ENCODE results near the gene FAM209B. TPM values are rescaled to one million over a fixed set of nuclear protein-coding genes. Genes with fewer than 3 reads are reported as not detected.
"Not testable (repeated sequence)": the region's sequence is repeated elsewhere in the genome, so short reads cannot be mapped to it uniquely, and the experiment has no call there.

FAM209B gene
- total and polyA plus RNA-seq, 2 experiments from 2014 or later = not detected

DNA sequence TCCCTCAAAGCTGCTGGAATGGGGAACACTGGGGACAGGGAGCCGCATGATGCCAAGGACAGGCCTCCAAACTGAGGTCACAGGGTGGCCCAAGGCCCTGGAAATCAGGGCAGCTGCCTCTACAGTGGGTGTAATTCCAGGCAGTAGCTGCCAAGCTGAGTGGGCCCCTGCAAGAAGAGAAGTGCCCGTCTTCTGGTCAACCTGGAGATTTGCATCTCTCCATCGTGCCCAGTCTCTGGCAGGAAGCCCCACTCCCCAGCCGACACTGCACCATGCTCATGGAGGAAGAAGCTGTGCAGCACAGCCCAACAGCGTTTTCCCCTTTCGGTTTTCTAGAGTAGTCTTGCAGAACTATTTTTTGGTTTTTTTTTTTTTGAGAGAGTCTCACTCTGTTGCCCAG is 10.7 kb upstream of the FAM209B start:
- in situ Hi-C loops (cut with MboI) = no loop called here
- H2AFZ ChIP-seq = no peak overlapping the region
- no peak for DNase-seq
- no peak overlapping the region for H3K9ac ChIP-seq
- H3K9me3 ChIP-seq (ENCODE audit: low read depth) = no peaks in the 10 kb centered on the region
- TF ChIP-seq EZH2phosphoT487 (IDR thresholded peaks at IDR 0.05; ENCODE audit: insufficient read depth, low read depth) (no peak), EZH2 (IDR thresholded peaks at IDR 0.05; ENCODE audit: insufficient read depth, poor library complexity, severe bottlenecking) (no peak)
- H3K9me2 ChIP-seq (ENCODE audit: insufficient read depth) = no peaks in the 10 kb centered on the region
- no peak overlapping the region for H3K4me2 ChIP-seq (ENCODE audit: unreplicated experiment)
- WGBS, 2 experiments (ENCODE audit: low coverage in 1 of 2, low lambda C conversion rate in 2 of 2, missing lambda C conversion rate in 2 of 2) = 91 to 92% methylated on average over 6 of the region's 6 CpGs
- no peaks in the 10 kb centered on the region for H3F3A ChIP-seq (ENCODE audit: insufficient read depth)
- H3K27me3 ChIP-seq (replicated peaks; ENCODE audit: insufficient read depth) = no peaks in the 10 kb centered on the region
- no peak overlapping the region for H3K4me3 ChIP-seq
- no peaks in the 10 kb centered on the region for H3K4me1 ChIP-seq (ENCODE audit: insufficient read depth)
- no peak overlapping the region for H3K27ac ChIP-seq
- peaks cover 35% of the 10 kb centered on the region for H3K36me3 ChIP-seq (ENCODE audit: low read depth)
- no peaks in the 10 kb centered on the region for H3K79me2 ChIP-seq (ENCODE audit: insufficient read depth)
- no peaks in the 10 kb centered on the region for H4K20me1 ChIP-seq (ENCODE audit: insufficient read depth)

DNA sequence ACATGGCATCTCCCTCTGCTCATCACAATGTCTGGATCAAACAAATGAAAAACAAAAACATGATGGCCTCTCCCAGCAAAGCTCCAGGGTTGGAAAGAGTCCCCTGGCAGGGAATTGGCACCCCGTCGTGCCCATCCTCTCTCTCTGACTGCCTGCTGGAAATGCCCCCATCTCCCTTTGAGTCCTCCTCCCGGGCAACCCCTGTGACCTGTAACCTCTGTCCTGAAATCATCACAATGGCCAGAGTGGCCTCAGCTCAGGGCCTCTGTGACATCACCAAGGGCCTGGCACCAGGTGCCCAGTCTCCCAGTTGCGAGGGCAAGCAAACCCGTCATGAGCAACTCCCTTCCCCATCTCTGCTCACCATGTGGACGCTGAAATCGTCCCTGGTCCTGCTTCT is 8.6 kb upstream of the FAM209B start, which contains the start of gene FAM209A:
FAM209A (plus strand) TSS at position 301 of the 400 bp plus-strand sequence; CDS start at position 366, 65 bp downstream.
- H2AFZ ChIP-seq; H3K27ac ChIP-seq; H3K9ac ChIP-seq; DNase-seq; H3K27me3 ChIP-seq (replicated peaks; ENCODE audit: insufficient read depth); H3F3A ChIP-seq (ENCODE audit: insufficient read depth); in situ Hi-C loops (cut with MboI); H3K4me2 ChIP-seq (ENCODE audit: unreplicated experiment); H3K9me3 ChIP-seq (ENCODE audit: low read depth); H3K9me2 ChIP-seq (ENCODE audit: insufficient read depth); H3K4me3 ChIP-seq; H3K79me2 ChIP-seq (ENCODE audit: insufficient read depth); H4K20me1 ChIP-seq (ENCODE audit: insufficient read depth); H3K4me1 ChIP-seq (ENCODE audit: insufficient read depth): not testable (repeated sequence)
- 67 to 75% methylated on average over 7 of the region's 7 CpGs for WGBS, 2 experiments (ENCODE audit: low coverage in 1 of 2, low lambda C conversion rate in 2 of 2, missing lambda C conversion rate in 2 of 2)
- H3K36me3 ChIP-seq (ENCODE audit: low read depth) = peaks cover 20% of the 10 kb centered on the region

DNA sequence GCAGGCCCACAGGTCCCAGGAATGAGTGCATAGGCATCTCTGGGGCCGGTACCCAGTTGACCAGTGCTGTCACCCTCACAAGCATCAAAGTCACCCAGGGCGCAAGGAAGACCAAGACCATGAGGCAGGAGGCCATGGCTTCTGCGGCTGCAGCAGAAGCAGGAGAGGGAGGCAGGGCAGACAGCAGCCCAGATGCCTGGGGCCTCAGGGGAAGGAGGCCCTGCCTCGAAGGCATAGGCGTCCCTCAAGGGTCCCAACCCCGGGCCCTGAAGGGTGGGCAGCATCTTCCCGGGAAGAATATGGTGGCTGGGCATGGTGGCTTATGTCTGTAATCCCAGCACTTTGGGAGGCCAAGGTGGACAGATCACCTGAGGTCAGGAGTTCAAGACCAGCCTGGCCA is 5.5 kb upstream of the FAM209B start:
- DNase-seq = no peak
- WGBS, 2 experiments (ENCODE audit: low coverage in 1 of 2, low lambda C conversion rate in 2 of 2, missing lambda C conversion rate in 2 of 2) = 81 to 84% methylated on average over 6 to 7 of the region's 7 CpGs
- H3K4me1 ChIP-seq (ENCODE audit: insufficient read depth) = no peaks in the 10 kb centered on the region
- H3K79me2 ChIP-seq (ENCODE audit: insufficient read depth) = no peaks in the 10 kb centered on the region
- no peaks in the 10 kb centered on the region for H3K9me2 ChIP-seq (ENCODE audit: insufficient read depth)
- H3K9ac ChIP-seq = no peak overlapping the region
- H2AFZ ChIP-seq = no peak overlapping the region
- in situ Hi-C loops (cut with MboI) = no loop called here
- no peaks in the 10 kb centered on the region for H3K27me3 ChIP-seq (replicated peaks; ENCODE audit: insufficient read depth)
- H3F3A ChIP-seq (ENCODE audit: insufficient read depth) = no peaks in the 10 kb centered on the region
- TF ChIP-seq EZH2 (IDR thresholded peaks at IDR 0.05; ENCODE audit: insufficient read depth, poor library complexity, severe bottlenecking) = no peak
- TF ChIP-seq EZH2phosphoT487 (IDR thresholded peaks at IDR 0.05; ENCODE audit: insufficient read depth, low read depth) = no peak
- H3K27ac ChIP-seq = no peak overlapping the region
- no peak overlapping the region for H3K4me2 ChIP-seq (ENCODE audit: unreplicated experiment)
- no peaks in the 10 kb centered on the region for H3K36me3 ChIP-seq (ENCODE audit: low read depth)
- no peaks in the 10 kb centered on the region for H4K20me1 ChIP-seq (ENCODE audit: insufficient read depth)
- H3K9me3 ChIP-seq (ENCODE audit: low read depth) = no peaks in the 10 kb centered on the region
- no peak overlapping the region for H3K4me3 ChIP-seq

DNA sequence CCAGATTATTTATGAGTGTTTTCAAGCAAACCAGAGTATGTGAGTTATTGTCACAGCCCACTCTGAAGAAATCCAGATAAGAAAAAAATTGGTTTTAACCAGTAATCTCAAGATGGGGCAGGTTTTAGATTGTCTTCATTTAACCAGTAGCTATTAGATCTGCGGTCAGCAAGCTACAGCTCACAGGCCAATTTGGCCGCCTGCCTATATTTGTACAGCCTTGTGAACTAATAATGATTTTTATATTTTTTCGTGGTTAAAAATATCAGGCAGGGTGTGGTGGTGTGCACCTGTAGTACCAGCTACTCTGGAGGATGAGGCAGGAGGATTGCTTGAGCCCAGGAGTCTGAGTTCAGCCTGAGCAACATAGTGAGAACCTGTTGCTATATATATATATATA is 5.0 kb downstream of the FAM209B start:
- Histone ChIP-seq H3K27me3 (replicated peaks; ENCODE audit: insufficient read depth) (no peaks in the 10 kb centered on the region), H3K4me3 (no peak overlapping the region), H4K20me1 (ENCODE audit: insufficient read depth) (no peaks in the 10 kb centered on the region), H3K9me2 (ENCODE audit: insufficient read depth) (no peaks in the 10 kb centered on the region), H3K4me2 (ENCODE audit: unreplicated experiment) (no peak overlapping the region), H3K36me3 (ENCODE audit: low read depth) (no peaks in the 10 kb centered on the region), H3K79me2 (ENCODE audit: insufficient read depth) (no peaks in the 10 kb centered on the region), H2AFZ (no peak overlapping the region), H3F3A (ENCODE audit: insufficient read depth) (no peaks in the 10 kb centered on the region), H3K4me1 (ENCODE audit: insufficient read depth) (no peaks in the 10 kb centered on the region), H3K9ac (no peak overlapping the region), H3K9me3 (ENCODE audit: low read depth) (no peaks in the 10 kb centered on the region), H3K27ac (no peak overlapping the region)
- in situ Hi-C loops (cut with MboI) = no loop called here
- no peak for DNase-seq
- TF ChIP-seq EZH2phosphoT487 (IDR thresholded peaks at IDR 0.05; ENCODE audit: insufficient read depth, low read depth) (no peak), EZH2 (IDR thresholded peaks at IDR 0.05; ENCODE audit: insufficient read depth, poor library complexity, severe bottlenecking) (no peak)
- 60 to 68% methylated on average over 3 of the region's 3 CpGs for WGBS, 2 experiments (ENCODE audit: low coverage in 1 of 2, low lambda C conversion rate in 2 of 2, missing lambda C conversion rate in 2 of 2)

DNA sequence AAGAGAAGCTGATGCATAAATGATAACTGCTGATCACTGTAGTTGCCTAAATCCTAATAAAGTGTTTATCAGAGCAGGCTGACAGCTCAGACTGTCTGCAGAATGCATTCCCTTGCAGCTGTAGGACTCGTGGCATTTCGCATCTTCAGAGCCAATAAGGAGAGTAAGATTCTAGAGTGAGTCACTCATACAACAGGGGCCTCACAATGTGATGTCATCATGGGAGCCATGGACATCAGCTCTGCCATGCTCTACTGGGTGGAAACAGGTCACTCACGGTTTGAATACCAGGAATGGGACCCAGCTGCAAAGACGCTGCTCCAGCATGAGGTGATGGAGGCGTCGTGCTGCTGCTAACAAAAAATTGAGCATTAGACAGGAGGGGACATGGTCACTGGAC is 7.4 kb downstream of the FAM209B start:
- Histone ChIP-seq H3K27ac (no peak overlapping the region), H4K20me1 (ENCODE audit: insufficient read depth) (no peaks in the 10 kb centered on the region), H3K4me3 (no peak overlapping the region), H3K36me3 (ENCODE audit: low read depth) (no peaks in the 10 kb centered on the region), H3K9me3 (ENCODE audit: low read depth) (no peaks in the 10 kb centered on the region), H2AFZ (no peak overlapping the region), H3K9me2 (ENCODE audit: insufficient read depth) (no peaks in the 10 kb centered on the region), H3K4me1 (ENCODE audit: insufficient read depth) (no peaks in the 10 kb centered on the region), H3K79me2 (ENCODE audit: insufficient read depth) (no peaks in the 10 kb centered on the region), H3K9ac (no peak overlapping the region), H3K4me2 (ENCODE audit: unreplicated experiment) (no peak overlapping the region), H3F3A (ENCODE audit: insufficient read depth) (no peaks in the 10 kb centered on the region), H3K27me3 (replicated peaks; ENCODE audit: insufficient read depth) (no peaks in the 10 kb centered on the region)
- DNase-seq = peak; percentile 45
- TF ChIP-seq EZH2phosphoT487 (IDR thresholded peaks at IDR 0.05; ENCODE audit: insufficient read depth, low read depth) = no peak
- TF ChIP-seq EZH2 (IDR thresholded peaks at IDR 0.05; ENCODE audit: insufficient read depth, poor library complexity, severe bottlenecking) = no peak
- WGBS, 2 experiments (ENCODE audit: low coverage in 1 of 2, low lambda C conversion rate in 2 of 2, missing lambda C conversion rate in 2 of 2) = 67 to 73% methylated on average over 6 of the region's 6 CpGs
- in situ Hi-C loops (cut with MboI) = loop anchor here (10.0 kb wide), 1 partner anchor 514 kb away; no protein-coding TSS in a partner anchor
